NCI-H748 (cell line): ENCODE results near the gene KDM4B.

Experiments used
- DNase-seq: peaks from one replicate; lab custom pipeline; 2025; ENCODE audit not compliant: unreplicated experiment; lab: John Stamatoyannopoulos, UW

The KDM4B gene

GRCh38 chr19:5068233-5069072, 99.5 kb downstream of the KDM4B start:
- no peak for DNase-seq

- DNase-seq = no peak
Observed at GRCh38 chr19:5070331-5070730, 101.4 kb downstream of the KDM4B start.

DNA sequence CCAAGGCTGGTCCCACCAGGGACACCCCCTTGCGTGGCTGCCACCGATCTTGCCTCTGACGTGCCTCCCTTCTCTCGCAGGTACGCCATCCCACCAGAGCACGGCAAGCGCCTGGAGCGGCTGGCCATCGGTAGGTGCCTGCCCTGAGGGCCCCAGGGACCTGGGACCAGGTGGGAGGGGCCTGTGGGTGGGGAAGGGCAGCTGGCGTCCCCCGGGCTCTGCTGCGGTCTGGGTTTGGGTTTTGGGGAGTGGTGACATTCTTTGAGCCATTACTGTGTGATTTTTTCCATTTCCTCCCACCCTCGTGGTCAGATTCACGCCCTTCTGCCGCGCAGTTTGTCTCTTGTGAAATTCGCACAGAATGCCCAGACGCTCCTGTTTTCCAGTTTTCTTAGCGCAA, 102.0 kb downstream of the KDM4B start:
- no peak for DNase-seq

GRCh38 chr19:5071579-5071978, 102.7 kb downstream of the KDM4B start:
- DNase-seq = no peak

- no peak for DNase-seq
Observed at GRCh38 chr19:5072115-5072514, 103.2 kb downstream of the KDM4B start.

DNA sequence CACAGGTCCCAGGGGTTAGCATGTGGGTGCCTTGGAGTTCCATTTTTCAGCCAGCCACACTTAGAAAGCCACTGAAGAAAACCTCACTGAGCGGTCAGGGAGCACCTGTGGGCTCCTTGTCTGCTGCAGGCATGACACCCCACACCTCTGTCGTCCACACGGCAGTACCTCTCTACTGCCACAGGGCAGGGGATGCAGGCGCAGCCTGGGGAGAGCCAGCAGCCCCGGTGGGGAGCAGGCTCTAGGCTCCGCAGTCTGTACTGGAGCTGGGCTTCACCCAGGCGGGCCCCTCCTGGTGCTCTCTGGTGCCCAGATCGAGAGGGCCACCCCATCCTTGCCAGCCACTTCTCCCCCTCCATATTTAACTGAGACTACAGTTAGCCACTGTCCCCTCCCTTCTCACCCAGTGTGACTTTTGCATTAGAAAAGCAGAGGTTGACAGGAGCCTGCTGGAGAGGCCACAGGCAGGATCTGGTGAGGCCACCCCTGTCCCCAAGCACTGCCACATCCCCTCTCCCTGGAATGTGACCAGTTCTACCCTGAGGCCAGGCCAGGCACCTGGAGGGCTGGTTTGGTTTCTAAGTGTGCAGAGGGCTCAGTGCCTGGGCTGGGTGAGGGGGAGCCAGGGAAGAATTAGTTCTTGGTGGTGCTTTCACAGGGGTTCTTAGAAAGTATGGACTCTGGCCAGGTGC, 104.4 kb downstream of the KDM4B start:
- no peak for DNase-seq

- no peak for DNase-seq
Observed at GRCh38 chr19:5074407-5074806, 105.5 kb downstream of the KDM4B start.

- no peak for DNase-seq
Observed at GRCh38 chr19:5074830-5075394, 106.0 kb downstream of the KDM4B start.

DNA sequence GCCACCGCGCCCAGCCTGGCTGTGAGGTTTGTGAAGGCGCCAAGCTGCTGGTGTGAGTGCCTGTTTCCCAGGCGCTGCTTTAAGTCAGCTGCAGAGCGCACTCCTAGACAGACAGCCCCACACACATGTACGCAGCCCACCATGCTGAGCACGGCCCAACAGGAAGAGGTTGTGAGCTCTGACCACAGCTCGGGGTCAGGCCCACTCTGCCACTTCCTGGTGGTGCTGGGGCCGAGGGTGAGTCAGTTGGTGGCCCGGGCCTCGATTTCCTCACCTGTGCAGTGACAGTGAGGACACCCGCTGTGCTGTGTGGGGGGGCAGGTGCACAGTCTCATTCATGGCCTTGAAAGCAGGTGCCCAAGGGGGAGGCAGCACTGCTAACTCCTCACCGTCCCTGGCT, 106.7 kb downstream of the KDM4B start:
- no peak for DNase-seq

DNA sequence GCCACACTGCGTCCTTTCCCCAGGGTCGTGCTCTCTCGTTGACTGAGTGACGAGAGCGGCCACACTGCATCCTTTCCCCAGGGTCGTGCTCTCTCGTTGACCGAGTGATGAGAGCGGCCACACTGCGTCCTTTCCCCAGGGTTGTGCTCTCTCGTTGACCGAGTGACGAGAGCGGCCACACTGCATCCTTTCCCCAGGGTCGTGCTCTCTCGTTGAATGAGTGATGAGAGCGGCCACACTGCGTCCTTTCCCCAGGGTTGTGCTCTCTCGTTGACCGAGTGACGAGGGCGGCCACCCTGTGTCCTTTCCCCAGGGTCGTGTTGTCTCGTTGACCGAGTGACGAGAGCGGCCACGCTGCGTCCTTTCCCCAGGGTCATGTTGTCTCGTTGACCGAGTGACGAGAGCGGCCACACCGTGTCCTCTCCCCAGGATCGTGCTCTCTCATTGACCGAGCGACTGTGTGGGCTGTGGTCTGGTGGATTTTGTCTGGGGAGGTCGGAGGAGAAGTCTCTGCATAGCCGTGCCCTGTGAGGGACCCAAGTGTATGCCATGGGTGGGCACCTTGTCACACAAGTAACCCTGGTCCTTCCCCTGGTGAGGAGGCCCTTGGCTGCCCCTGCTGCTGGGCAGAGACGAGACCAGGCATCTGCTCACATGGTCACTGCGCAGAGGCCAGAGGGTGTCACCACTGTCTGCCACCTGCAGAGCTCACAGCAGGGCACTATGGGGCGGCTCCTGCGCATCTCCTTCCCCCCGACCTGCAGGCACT, 107.7 kb downstream of the KDM4B start:
- DNase-seq = no peak

- DNase-seq = no peak
Observed at GRCh38 chr19:5077209-5077515, 108.2 kb downstream of the KDM4B start.

DNA sequence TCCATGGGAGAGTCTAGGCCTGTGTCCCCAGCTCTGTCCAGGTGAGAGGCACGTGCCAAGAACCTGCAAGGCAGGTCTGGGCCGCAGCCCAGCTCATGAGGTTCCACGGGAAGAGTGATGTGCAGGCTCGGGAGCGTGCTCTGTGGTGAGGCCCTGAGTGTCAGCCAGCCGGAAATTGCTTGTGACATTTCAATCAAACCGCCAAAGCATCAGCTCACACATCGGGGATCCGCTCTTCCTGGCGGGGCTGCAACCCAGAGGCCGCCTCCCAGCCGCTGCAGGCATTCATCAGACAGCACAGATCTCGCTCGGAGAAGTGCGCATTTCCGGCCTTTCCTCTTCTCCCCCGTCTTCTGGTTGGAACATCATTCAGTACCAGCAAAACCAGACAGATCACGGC, 109.3 kb downstream of the KDM4B start:
- no peak for DNase-seq

DNA sequence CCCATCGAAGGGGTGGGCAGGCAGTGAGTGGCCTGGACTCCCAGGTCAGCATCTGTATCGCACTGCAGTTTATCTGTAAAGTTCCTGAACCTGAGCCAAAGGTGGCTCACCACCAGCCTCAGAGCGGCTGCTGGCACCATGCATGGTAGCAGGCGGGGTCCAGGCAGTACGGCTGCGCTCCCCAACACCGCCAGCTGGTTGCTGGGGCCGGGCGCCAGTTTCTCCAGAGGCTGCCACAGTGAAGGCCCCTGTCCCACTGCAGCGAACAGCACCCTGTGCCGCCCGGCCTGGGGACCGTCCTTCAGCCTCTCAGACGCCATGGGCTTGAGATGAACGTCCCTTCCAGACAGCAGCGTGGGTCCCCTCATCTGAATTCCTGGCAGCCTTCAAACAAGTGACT, 109.8 kb downstream of the KDM4B start:
- no peak for DNase-seq

DNA sequence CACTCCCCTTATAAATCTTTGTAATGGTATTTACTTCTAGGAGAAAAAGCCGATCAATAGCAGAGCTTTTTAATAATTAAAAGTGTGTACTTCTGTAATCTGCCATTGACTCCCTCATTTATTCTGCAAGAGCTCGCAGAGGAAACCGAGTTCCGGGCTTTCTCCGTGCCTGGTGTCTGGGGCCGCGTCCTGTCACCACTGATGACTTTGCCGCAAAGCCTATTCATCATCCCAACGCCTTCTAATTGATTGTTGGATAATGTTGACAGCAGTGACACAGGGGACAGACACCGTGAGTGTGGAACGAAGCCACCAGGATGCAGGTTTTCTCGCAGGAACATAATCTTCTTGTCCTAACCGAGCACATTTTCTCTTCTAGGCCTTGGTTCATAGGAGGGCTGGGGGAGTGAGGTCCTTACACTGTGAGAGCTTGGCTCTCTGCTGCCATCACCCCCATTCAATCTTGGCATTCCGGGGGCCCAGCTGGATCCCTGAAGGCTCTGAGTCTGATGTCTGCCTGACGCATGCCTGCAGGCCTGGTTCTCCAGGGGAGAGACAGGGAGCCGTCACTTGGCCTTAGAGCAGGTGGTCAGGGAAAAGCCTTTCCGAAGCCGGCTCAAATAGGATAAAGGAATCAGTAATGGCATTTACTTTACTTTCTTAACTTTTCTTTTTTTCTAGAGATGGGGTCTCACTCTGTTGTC, 110.3 kb downstream of the KDM4B start:
- DNase-seq = no peak

GRCh38 chr19:5080030-5080654, 111.2 kb downstream of the KDM4B start:
- no peak for DNase-seq

DNA sequence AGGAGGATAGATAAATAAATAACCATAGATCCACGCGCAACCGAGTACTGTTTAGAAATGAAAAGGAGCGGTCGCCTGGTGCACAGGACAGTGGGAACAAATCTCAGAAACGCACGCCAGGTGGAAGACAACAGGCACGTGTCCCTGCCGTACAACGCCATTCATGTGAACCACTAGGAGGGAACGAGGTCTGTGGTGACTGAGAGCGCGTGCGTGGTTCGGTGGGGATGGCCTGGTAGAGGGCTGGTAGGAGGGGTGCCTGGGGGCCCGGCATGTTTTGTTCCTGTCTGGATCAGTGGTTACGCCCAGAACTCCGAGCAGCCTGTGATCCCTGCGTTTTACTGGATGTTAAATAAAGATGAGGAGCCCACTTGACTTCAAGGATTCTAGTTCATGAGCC, 111.9 kb downstream of the KDM4B start:
- no peak for DNase-seq

DNA sequence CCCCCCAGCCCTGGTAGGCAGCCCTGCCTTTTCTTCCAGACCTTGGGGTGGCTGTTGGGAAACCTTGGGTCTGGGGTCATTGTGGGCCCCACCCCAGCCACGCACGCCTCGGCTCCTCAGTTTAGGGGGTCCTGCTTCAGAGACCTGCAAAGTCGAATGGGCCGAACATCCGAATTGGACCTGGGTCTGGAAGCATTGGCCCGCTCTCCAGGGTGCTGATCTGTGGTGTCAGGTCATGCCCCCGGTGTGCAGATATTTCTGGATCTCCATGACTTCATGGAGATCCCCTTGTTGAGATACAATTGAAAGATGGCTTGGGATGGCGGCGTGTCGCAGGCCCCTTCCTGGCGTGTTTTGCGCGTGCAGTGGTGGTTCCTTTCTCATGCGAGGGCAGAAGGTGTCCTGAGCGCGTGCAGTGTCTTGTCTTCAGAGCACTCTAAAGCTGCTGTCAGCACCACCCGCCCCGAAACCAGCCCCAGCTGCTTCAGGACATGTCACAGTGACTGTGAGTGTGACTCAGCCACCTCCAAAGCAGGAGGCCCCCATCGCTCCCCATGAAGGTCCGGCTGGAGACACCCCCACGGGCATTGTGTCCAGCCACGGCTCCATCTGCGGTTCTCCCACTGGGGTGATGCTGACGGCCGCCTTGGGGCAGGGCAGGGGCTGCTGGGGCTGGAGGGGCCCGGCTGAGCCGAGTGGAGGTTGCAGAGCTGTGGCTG, 112.7 kb downstream of the KDM4B start:
- no peak for DNase-seq

GRCh38 chr19:5083547-5083965, 114.6 kb downstream of the KDM4B start:
- DNase-seq = no peak

DNA sequence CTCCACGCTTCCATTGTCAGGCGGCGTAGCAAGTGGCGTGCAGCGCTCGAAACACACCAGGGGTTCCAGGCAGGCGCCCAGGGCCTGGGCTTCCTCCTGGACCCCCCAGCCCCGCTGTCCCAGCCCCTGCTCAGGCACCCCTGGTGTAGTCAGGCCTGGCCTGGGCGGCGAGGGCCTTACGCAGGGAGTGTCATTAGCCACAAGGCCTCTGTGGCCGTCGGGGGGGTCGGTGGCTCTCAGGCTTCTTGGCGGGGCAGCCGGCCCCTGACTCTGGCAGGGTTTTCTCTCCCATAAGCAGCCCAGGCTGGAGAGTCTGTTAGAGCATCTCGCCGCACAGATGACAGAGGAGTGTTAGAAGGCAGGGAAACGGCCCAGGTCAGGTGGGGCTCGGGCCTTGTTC, 116.7 kb downstream of the KDM4B start:
- DNase-seq = no peak

- no peak for DNase-seq
Observed at GRCh38 chr19:5086230-5086629, 117.3 kb downstream of the KDM4B start.
